Endothelial cell of umbilical vein (primary cell): ENCODE measurements around the gene CLK4.

Experiments used
- EZH2 ChIP-seq: IDR thresholded peaks from 2 replicates; pipeline ENCODE4 v1.6.1; 2012; ENCODE audit warnings: borderline replicate concordance, low read depth, mild to moderate bottlenecking, moderate library complexity, low read length, inconsistent platforms; ENCODE audit not compliant: severe bottlenecking
- GATA2 ChIP-seq: IDR thresholded peaks from 2 replicates; pipeline ENCODE4 v1.7.0; 2011; ENCODE audit warnings: low read depth, mild to moderate bottlenecking, moderate library complexity, mixed read lengths, low read length; ENCODE audit not compliant: insufficient read length, insufficient read depth
- MYC ChIP-seq: IDR thresholded peaks from one replicate; pipeline ENCODE4 v1.6.1; 2011; ENCODE audit warnings: mild to moderate bottlenecking, low read depth, low read length
- POLR2A ChIP-seq: IDR thresholded peaks from 2 replicates; pipeline ENCODE4 v1.6.1; 2012; ENCODE audit warnings: low read depth, mild to moderate bottlenecking, control low read depth, low read length
- POLR2AphosphoS5 ChIP-seq: IDR thresholded peaks from 2 replicates; pipeline ENCODE4 v1.6.1; 2012; ENCODE audit warnings: low read depth, mild to moderate bottlenecking, control low read depth, low read length, moderate library complexity; ENCODE audit not compliant: insufficient read depth
- TF ChIP-seq, protein P1 (sequence below), 2 donors: IDR thresholded peaks; 1 replicate in 1 of 2; 2 replicates in 1 of 2; pipeline ENCODE4 v1.5.1; 2011; ENCODE audit warnings: low read length in 2 of 2, mild to moderate bottlenecking in 2 of 2, moderate library complexity in 2 of 2, control low read depth in 1 of 2, inconsistent platforms in 1 of 2, low read depth in 1 of 2; ENCODE audit not compliant: insufficient read depth in 1 of 2; ENCODE audit errors: extremely low read depth in 1 of 2

DNA sequence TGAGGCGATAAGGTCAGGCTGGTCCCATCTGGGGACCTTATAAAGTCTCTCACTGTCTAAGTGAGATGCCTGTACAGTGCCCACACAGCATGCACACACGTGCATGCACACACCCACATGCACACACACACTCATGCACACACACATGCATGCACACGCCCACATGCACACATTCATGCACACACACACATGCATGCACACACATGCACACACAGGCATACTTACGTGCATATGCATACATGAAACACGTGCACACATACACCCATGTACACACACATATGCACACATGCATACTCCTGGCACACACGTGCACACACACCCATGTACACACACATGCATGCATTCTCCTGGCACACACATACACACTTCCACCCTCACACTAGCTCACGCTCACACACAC is 48.9 kb downstream of the CLK4 start:
- TF ChIP-seq, protein P1, sequence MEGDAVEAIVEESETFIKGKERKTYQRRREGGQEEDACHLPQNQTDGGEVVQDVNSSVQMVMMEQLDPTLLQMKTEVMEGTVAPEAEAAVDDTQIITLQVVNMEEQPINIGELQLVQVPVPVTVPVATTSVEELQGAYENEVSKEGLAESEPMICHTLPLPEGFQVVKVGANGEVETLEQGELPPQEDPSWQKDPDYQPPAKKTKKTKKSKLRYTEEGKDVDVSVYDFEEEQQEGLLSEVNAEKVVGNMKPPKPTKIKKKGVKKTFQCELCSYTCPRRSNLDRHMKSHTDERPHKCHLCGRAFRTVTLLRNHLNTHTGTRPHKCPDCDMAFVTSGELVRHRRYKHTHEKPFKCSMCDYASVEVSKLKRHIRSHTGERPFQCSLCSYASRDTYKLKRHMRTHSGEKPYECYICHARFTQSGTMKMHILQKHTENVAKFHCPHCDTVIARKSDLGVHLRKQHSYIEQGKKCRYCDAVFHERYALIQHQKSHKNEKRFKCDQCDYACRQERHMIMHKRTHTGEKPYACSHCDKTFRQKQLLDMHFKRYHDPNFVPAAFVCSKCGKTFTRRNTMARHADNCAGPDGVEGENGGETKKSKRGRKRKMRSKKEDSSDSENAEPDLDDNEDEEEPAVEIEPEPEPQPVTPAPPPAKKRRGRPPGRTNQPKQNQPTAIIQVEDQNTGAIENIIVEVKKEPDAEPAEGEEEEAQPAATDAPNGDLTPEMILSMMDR (IDR thresholded peaks at IDR 0.05; ENCODE audit: extremely low read depth in 1 of 2, insufficient read depth in 1 of 2, low read depth in 1 of 2, low read length in 2 of 2): no peak
- TF ChIP-seq POLR2A: no peak
- TF ChIP-seq MYC: no peak
- no peak for TF ChIP-seq EZH2
- TF ChIP-seq GATA2: no peak
- TF ChIP-seq POLR2AphosphoS5: no peak
